Bronchial epithelial cell (primary cell): ENCODE data around the gene TNNI3K. TPM values are rescaled to one million over a fixed set of nuclear protein-coding genes. Genes with fewer than 3 reads are reported as not detected.

Experiments
- DNase-seq: peaks from one replicate; pipeline ENCODE4 v3.0.0-alpha.2; 2010; ENCODE audit warnings: low read depth
- FAIRE-seq: peaks from 2 replicates; lab custom pipeline; 2011; peaks lifted over from hg19 to GRCh38; lab: Jason Lieb, UNC
- H3K27me3 ChIP-seq: 2 replicates; pipeline ENCODE4 v1.5.1; 2011; ENCODE audit warnings: low read length; ENCODE audit not compliant: control insufficient read depth, insufficient read depth
- H3K36me3 ChIP-seq: 2 replicates; pipeline ENCODE4 v1.5.1; 2011; ENCODE audit warnings: low read length; ENCODE audit not compliant: control insufficient read depth, insufficient read depth
- H3K4me3 ChIP-seq: 2 replicates; pipeline ENCODE4 v1.5.1; 2011; ENCODE audit warnings: mild to moderate bottlenecking, low read depth, low read length, control low read depth
- CTCF ChIP-seq: IDR thresholded peaks from 2 replicates; pipeline ENCODE4 v1.5.1; 2011; ENCODE audit warnings: mild to moderate bottlenecking, moderate library complexity, low read length, control low read depth, inconsistent platforms; ENCODE audit not compliant: insufficient read depth, severe bottlenecking
- total RNA-seq: library from RNA; depleted of rRNA; stranded (reverse); fragments of >200 nt; gene quantifications from 2 replicates; pipeline ENCODE4 v1.2.1, GENCODE V29; 2014

The TNNI3K gene
- total RNA-seq, 1 donor from 2014 or later = 1.3 TPM

- FAIRE-seq (no peak), DNase-seq (no peak)
- Histone ChIP-seq H3K36me3 (no peaks in the 10 kb centered on the region), H3K4me3 (no peak overlapping the region), H3K27me3 (no peaks in the 10 kb centered on the region)
- TF ChIP-seq CTCF = no peak
These were observed 82.5 kb downstream of the TNNI3K start for GRCh38 chr1:74317663-74318062.

GRCh38 chr1:74323937-74324473 lies 88.8 kb downstream of the TNNI3K start:
- DNase-seq (no peak), FAIRE-seq (no peak)
- TF ChIP-seq CTCF = no peak
- no peaks in the 10 kb centered on the region for H3K36me3 ChIP-seq
- H3K4me3 ChIP-seq = no peak overlapping the region
- H3K27me3 ChIP-seq = no peaks in the 10 kb centered on the region

GRCh38 chr1:74324684-74325448 lies 89.7 kb downstream of the TNNI3K start:
- Histone ChIP-seq H3K4me3 (no peak overlapping the region), H3K36me3 (no peaks in the 10 kb centered on the region), H3K27me3 (no peaks in the 10 kb centered on the region)
- FAIRE-seq (no peak), DNase-seq (no peak)
- TF ChIP-seq CTCF = no peak

- no peak for DNase-seq
- no peak for TF ChIP-seq CTCF
- FAIRE-seq = no peak
- Histone ChIP-seq H3K4me3 (no peak overlapping the region), H3K27me3 (no peaks in the 10 kb centered on the region), H3K36me3 (no peaks in the 10 kb centered on the region)
These were observed 93.7 kb downstream of the TNNI3K start for GRCh38 chr1:74328851-74329250.

- FAIRE-seq = no peak
These were observed 98.1 kb downstream of the TNNI3K start for GRCh38 chr1:74333244-74333643.

More at GRCh38 chr1:74333244-74333643, 98.1 kb downstream of the TNNI3K start:
- no peaks in the 10 kb centered on the region for H3K27me3 ChIP-seq
- DNase-seq = no peak
- H3K4me3 ChIP-seq = no peak overlapping the region
- no peaks in the 10 kb centered on the region for H3K36me3 ChIP-seq
- no peak for TF ChIP-seq CTCF
